Smooth muscle cell of the brain vasculature (primary cell): ENCODE results near the gene ANXA10.
"Not testable (repeated sequence)": the region's sequence is repeated elsewhere in the genome, so short reads cannot be mapped to it uniquely, and the experiment has no call there.

Experiments
- DNase-seq: peaks from one replicate; pipeline ENCODE4 v3.0.0-alpha.2; 2012; ENCODE audit warnings: low read depth, low spot score

ANXA10 gene

GRCh38 chr4:168154546-168155277 is 62.4 kb downstream of the ANXA10 start:
- no peak for DNase-seq

- DNase-seq: no peak
Measured at GRCh38 chr4:168162604-168163003, 70.3 kb downstream of the ANXA10 start.

- DNase-seq: no peak
Measured at GRCh38 chr4:168163106-168163505, 70.8 kb downstream of the ANXA10 start.

- no peak for DNase-seq
Measured at GRCh38 chr4:168164045-168164444, 71.7 kb downstream of the ANXA10 start.

GRCh38 chr4:168164915-168165548 is 72.7 kb downstream of the ANXA10 start:
- no peak for DNase-seq

DNA sequence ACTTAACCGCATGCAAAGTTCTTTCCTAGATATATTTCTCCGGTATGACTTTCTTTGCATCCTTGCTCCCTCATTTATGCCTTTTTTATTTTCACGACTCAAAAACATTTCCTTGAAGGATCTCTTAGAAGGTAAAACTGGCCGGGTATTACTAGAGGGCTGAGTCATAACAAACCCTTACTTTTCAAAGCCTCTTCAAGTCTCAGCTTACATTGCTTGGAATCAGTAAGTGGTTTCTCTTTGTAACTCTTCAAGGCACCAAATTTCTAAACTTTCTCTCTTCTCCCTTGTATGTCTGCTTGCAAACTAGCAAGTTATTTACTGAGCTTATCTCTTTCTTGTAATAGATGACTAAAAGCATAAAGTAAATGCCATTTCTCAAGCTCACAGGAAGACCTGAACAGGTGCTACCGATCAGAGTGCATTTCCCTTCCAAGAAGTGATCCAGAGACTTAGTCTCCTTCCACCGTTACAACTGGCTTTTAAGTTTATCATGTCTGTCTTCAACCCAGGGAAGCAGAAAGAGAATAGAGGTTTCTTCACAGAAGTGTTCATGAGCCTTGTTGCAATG is 75.5 kb downstream of the ANXA10 start:
- no peak for DNase-seq

DNA sequence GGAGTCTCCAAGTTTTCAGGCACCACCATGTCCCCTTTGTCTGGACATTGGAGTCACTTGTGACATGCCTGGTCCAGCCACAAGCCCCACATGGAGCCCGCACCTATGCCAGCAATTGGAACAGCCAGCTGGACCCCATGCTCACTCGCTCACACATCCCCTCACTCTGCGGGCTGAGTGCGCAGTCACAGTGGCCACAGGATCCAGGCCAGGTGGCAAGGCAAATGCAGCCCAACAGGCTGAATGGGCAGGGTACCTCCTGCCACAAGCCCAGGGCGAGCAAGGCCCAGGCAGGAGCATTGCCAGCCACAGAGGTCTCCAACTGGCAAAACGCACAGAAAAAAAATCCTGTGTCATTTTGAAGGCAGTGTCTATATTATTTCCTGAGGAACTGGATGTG is 82.0 kb downstream of the ANXA10 start:
- DNase-seq: no peak

- DNase-seq: no peak
Measured at GRCh38 chr4:168177546-168178149, 85.3 kb downstream of the ANXA10 start.

DNA sequence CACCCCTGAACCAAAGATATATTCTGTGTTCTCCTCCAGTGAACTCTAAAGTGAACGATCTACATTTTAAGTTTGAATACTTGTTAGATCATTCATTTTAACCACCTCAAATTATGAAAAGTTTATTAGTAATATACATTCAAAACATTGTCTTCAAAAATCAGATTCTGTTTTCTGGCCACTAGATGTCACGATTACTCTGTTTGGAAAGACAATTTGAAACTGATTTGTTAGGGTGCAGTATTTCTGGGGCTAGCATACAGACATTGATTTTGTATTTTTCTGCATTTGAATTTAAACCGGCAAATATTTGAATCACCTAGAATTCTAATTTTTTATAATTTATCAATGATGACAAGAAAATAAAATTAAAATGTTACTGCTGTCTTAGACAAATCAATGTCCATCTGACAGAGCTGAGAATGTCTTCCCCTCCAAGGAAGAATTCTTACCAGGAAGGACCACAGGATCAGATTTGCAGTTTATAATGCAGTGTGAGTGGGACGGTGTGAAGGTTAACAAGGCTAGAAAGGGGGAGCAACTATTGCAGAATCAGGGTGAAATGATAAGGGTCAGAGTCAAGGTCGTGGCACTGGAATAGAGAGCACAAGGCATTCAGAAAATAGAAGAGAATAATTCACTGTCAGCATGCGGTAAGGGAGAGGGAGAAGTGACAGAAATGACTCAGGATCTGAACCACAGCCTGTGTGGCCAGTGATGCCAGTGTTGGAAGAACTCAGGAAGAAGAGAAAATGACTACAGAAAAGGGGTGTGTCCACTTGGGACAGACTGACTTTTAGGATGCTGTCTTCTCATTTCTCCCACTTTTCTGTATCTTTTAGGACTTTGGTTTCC is 91.6 kb downstream of the ANXA10 start:
- peak; percentile 13 for DNase-seq

DNA sequence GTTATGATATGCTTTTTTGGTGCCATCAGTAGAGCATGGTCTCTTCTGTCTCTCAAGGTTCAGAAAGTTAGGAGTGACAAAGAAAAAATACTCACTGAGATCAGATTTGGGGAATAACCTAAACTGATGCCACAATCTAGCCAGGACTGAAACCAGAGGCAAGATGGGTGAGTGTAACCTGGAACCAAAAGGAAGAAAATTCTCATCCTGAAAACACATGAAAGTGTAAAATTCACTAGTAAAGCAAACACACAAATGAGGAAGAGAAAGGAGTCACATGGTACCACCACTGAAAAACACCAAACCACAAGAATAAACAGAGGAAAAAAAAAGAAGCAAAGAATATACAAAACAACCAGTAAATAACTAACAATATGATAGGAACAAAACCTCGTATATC is 96.4 kb downstream of the ANXA10 start:
- DNase-seq: no peak

GRCh38 chr4:168197926-168198325 is 105.6 kb downstream of the ANXA10 start:
- no peak for DNase-seq

DNA sequence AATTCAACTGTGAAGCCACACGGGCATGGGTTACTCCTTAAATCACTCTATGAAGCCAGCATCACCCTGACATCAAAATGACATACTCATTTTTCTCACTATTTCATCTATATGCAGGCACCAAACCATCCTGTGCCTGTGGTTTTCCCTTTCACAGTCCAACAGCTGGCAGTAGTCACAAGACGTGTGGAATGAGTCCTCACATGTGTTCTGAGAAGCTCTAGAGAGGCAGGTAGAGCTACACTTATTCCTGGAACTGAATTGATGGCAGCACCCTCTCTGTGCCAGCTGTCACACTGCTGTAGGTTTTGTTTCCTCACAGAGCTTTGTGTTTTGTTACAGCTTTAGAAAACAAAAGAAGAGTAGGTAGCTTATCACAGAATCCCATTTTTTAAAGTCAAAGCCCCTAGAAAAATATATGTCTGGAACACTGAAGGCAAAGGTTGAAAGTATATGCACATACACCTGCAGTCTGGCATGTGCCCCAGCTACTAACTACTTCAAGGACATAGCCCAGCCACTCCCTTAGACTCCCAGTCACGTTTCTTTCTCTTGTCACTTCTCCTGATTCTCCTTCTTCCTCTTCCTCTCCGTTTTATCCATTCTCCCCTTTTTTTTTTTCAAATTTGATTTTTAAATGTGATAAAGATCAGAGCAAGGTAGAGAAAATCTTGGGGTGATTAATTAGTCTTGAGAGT is 107.1 kb downstream of the ANXA10 start:
- no peak for DNase-seq

GRCh38 chr4:168200685-168201084 is 108.3 kb downstream of the ANXA10 start:
- DNase-seq: no peak

- DNase-seq: no peak
Measured at GRCh38 chr4:168203233-168203911, 111.0 kb downstream of the ANXA10 start.

- no peak for DNase-seq
Measured at GRCh38 chr4:168208957-168209614, 116.7 kb downstream of the ANXA10 start.

GRCh38 chr4:168212656-168213055 is 120.3 kb downstream of the ANXA10 start:
- no peak for DNase-seq

- not testable (repeated sequence) for DNase-seq
Measured at GRCh38 chr4:168213511-168213910, 121.2 kb downstream of the ANXA10 start.

- DNase-seq: no peak
Measured at GRCh38 chr4:168218645-168219044, 126.3 kb downstream of the ANXA10 start.

DNA sequence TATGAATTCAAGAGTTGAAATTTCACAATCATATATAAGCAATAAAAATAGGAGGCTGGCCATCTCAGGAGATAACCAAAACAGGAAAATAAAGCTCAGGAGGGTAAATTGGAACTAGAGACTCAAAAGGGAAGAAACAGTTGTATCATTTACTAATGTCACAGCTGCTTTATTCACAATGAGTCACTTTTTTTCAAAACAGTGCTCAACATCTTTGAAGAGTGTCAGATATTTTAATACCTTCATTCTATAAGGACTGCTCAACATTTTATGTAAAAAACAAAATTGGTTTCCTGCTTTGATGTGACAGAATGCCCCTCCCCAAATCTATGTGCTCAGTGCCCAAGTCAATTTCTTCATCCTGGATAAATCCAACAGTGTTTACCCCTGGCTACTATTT is 128.6 kb downstream of the ANXA10 start:
- DNase-seq: no peak

DNA sequence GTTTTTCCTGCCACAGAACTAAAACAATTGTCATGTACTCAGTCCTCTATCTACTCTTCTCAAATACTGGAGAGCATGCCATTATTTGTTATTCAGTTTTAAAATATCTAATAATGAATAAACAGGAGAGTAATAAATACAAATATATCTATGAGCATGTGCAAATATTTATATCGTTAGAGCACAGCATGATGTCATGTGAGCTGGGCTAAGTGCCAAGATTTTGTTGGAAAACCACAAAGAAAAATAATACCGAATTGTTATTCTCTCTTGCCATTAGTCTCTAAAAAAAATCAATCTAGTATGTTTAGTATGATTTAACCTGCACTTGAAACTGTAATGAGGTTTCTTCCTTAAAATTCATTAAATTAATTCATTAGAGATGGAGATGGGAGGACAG is 129.0 kb downstream of the ANXA10 start:
- peak; percentile 57 for DNase-seq
